ENCODE data around the gene NDUFA8. TPM values are rescaled to one million over a fixed set of nuclear protein-coding genes. Genes with fewer than 3 reads are reported as not detected.

The NDUFA8 gene
- total RNA-seq, 1 experiment from 2014 or later, result 42.7 TPM

DNA sequence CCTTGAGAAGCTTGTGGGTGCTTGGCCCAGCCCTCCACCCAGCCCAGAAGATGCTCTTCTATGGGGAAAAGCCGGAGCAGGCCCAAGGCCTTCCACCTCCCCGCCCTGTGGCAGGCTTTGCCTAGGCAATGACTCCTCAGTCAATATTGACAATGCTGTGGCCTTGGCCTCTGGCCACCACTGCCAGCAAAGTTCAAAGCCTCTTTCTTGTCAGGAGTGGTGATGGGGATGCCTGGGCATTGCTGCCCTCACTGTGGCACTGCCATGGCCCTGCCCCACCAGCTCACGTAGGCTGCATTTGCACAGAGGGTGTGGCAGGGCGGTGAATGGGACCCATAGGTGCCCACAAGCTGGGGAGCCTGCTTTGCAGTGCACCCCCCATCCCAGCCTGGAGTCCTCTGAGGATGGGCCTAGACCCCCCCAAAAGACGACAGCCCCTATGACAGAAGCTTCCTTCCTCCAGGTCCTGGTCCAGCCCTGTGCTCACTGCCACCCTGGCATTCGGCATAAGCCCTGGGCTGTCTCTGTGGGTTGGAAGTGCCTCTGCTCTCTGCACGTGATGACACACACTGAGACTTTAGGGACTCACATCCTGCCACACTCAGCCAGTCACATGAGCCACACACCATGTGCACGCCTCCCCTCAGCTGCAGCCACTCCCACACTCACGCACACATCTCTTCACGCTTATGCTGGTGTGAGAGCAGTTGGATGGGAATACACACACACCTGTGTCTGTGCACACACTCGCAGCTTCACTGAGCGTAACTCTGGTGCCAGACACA, 31.2 kb upstream of the NDUFA8 start:
- Histone ChIP-seq H2AFZ (ENCODE audit: low read length) (no peak overlapping the region), H3K9me3 (ENCODE audit: low read length) (no peaks in the 10 kb centered on the region), H3K9me2 (replicated peaks; ENCODE audit: insufficient read depth, low read length) (no peaks in the 10 kb centered on the region), H4K20me1 (ENCODE audit: insufficient read depth, low read depth, low read length) (no peaks in the 10 kb centered on the region), H3K79me2 (ENCODE audit: low read length) (no peaks in the 10 kb centered on the region), H3K27me3 (ENCODE audit: low read length) (no peaks in the 10 kb centered on the region), H3K4me3 (ENCODE audit: low read length) (no peak overlapping the region), H3K36me3 (ENCODE audit: insufficient read depth, low read length) (no peaks in the 10 kb centered on the region), H3K4me2 (ENCODE audit: low read depth, low read length, poor library complexity, severe bottlenecking) (no peak overlapping the region), H3K4me1 (ENCODE audit: low read length) (no peaks in the 10 kb centered on the region), H3K9ac (ENCODE audit: low read length) (no peak overlapping the region), H3K27ac (ENCODE audit: low read length) (no peak overlapping the region)
- DNase-seq, result no peak

DNA sequence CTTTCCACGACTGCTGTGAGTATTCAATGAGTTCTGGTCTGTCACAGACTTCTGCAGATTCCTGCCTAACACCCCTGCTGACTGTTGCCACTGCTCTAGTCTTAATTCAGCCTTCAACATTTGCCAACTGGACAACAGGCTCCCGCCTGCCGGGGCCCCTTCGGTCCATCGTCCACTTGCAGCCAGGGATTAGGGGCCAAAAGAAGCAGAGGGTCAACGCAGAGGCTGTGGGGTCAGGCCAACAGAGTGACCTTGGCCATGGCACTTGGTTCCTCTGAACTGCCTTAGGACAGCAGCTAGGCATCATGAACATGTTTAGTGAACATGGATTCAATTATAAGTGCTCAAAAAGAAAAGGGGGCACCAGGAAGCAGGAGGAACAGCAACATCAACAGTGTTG, 28.8 kb upstream of the NDUFA8 start:
- no peaks in the 10 kb centered on the region for H3K36me3 ChIP-seq (ENCODE audit: insufficient read depth, low read length)
- no peaks in the 10 kb centered on the region for H3K9me3 ChIP-seq (ENCODE audit: low read length)
- no peaks in the 10 kb centered on the region for H3K9me2 ChIP-seq (replicated peaks; ENCODE audit: insufficient read depth, low read length)
- DNase-seq, result no peak
- H3K4me2 ChIP-seq (ENCODE audit: low read depth, low read length, poor library complexity, severe bottlenecking), result no peak overlapping the region
- H3K9ac ChIP-seq (ENCODE audit: low read length), result no peak overlapping the region
- H4K20me1 ChIP-seq (ENCODE audit: insufficient read depth, low read depth, low read length), result no peaks in the 10 kb centered on the region
- H3K79me2 ChIP-seq (ENCODE audit: low read length), result no peaks in the 10 kb centered on the region
- H2AFZ ChIP-seq (ENCODE audit: low read length), result no peak overlapping the region
- H3K4me3 ChIP-seq (ENCODE audit: low read length), result no peak overlapping the region
- no peak overlapping the region for H3K27ac ChIP-seq (ENCODE audit: low read length)
- H3K27me3 ChIP-seq (ENCODE audit: low read length), result no peaks in the 10 kb centered on the region
- no peaks in the 10 kb centered on the region for H3K4me1 ChIP-seq (ENCODE audit: low read length)

DNA sequence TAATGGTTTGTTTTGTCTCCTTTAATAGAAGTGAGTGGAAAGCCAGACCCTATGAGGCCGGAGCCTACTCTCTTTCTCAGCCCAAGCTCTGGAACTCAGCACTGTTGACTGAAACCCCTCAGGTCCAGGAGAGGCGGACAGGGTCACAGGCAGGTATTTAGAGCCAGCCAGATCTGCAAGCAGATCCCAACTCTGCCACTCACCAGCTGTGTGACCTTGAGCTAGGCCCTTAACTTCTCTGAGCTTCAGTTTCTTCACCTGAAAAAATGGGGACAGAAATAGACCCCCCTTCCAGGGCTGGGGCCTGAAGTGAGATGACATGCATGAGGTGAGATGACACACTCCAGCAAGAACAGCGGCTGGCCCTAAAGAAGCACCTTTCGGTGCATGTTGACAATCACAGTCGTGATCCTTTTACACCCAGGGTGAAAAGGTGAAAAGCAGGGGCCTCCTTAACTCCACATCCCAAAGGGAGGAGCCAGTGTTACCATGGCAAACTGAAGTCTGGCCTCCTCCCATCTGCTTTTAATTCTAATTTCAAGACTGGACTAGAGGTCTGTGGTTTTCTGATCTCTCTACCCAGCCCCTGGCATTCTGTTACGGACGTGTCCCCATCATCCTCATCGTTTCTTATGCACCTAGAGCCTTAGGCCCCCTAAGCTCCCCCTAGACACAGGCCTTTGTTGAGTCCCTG, 27.3 kb upstream of the NDUFA8 start:
- no peak overlapping the region for H3K27ac ChIP-seq (ENCODE audit: low read length)
- no peak overlapping the region for H3K9ac ChIP-seq (ENCODE audit: low read length)
- no peak overlapping the region for H3K4me2 ChIP-seq (ENCODE audit: low read depth, low read length, poor library complexity, severe bottlenecking)
- H3K9me2 ChIP-seq (replicated peaks; ENCODE audit: insufficient read depth, low read length), result no peaks in the 10 kb centered on the region
- no peaks in the 10 kb centered on the region for H3K4me1 ChIP-seq (ENCODE audit: low read length)
- no peaks in the 10 kb centered on the region for H3K36me3 ChIP-seq (ENCODE audit: insufficient read depth, low read length)
- H3K9me3 ChIP-seq (ENCODE audit: low read length), result no peaks in the 10 kb centered on the region
- no peaks in the 10 kb centered on the region for H4K20me1 ChIP-seq (ENCODE audit: insufficient read depth, low read depth, low read length)
- DNase-seq, result no peak
- no peaks in the 10 kb centered on the region for H3K79me2 ChIP-seq (ENCODE audit: low read length)
- H2AFZ ChIP-seq (ENCODE audit: low read length), result no peak overlapping the region
- no peaks in the 10 kb centered on the region for H3K27me3 ChIP-seq (ENCODE audit: low read length)
- no peak overlapping the region for H3K4me3 ChIP-seq (ENCODE audit: low read length)

DNA sequence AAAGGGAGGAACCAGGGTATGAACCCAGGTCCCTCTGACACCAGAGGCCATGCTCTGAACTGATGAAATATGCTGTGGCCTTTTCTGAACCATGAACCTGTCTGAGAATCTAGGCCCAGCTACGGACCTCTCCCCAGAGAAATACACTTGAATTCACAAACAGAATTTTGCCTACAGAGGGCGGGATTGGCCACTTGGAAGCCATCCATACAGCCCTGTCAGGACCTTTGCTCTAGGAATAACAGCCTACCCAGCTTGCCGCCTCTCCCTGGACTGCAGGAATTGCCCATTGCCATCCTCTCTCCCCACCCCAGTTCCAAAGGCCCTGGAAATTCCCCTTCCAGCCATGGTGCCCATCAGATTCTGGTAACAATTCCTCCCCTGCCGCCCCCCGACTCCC, 26.7 kb upstream of the NDUFA8 start:
- Histone ChIP-seq H2AFZ (ENCODE audit: low read length) (no peak overlapping the region), H3K27ac (ENCODE audit: low read length) (no peak overlapping the region), H4K20me1 (ENCODE audit: insufficient read depth, low read depth, low read length) (no peaks in the 10 kb centered on the region), H3K4me2 (ENCODE audit: low read depth, low read length, poor library complexity, severe bottlenecking) (no peak overlapping the region), H3K4me3 (ENCODE audit: low read length) (no peak overlapping the region), H3K4me1 (ENCODE audit: low read length) (no peaks in the 10 kb centered on the region), H3K9me3 (ENCODE audit: low read length) (no peaks in the 10 kb centered on the region), H3K9ac (ENCODE audit: low read length) (no peak overlapping the region), H3K79me2 (ENCODE audit: low read length) (no peaks in the 10 kb centered on the region), H3K27me3 (ENCODE audit: low read length) (no peaks in the 10 kb centered on the region), H3K9me2 (replicated peaks; ENCODE audit: insufficient read depth, low read length) (no peaks in the 10 kb centered on the region), H3K36me3 (ENCODE audit: insufficient read depth, low read length) (no peaks in the 10 kb centered on the region)
- no peak for DNase-seq

DNA sequence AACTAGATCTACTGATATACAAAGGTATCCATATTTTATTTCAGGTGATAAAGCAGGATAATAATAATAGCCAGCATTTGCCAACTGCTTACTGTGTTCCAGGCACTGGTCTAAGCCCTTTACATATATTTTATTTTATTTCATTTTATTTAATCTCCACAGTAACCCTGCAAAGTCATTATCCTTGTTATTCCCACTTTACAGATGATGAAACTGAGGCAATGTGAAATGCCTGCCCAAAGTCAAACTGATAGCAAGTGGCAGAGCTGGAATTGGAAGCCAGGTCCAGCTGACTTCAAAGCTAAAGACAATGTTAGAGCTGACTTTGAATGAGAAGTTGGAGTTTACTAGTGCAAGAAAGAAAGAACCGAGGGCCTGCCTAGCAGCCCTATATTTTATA, 25.0 kb upstream of the NDUFA8 start:
- Histone ChIP-seq H3K27me3 (ENCODE audit: low read length) (no peaks in the 10 kb centered on the region), H3K27ac (ENCODE audit: low read length) (no peak overlapping the region), H3K9me3 (ENCODE audit: low read length) (no peaks in the 10 kb centered on the region), H4K20me1 (ENCODE audit: insufficient read depth, low read depth, low read length) (no peaks in the 10 kb centered on the region), H3K9ac (ENCODE audit: low read length) (no peak overlapping the region), H2AFZ (ENCODE audit: low read length) (no peak overlapping the region), H3K36me3 (ENCODE audit: insufficient read depth, low read length) (no peaks in the 10 kb centered on the region), H3K4me3 (ENCODE audit: low read length) (no peak overlapping the region), H3K79me2 (ENCODE audit: low read length) (no peaks in the 10 kb centered on the region), H3K4me2 (ENCODE audit: low read depth, low read length, poor library complexity, severe bottlenecking) (no peak overlapping the region), H3K4me1 (ENCODE audit: low read length) (no peaks in the 10 kb centered on the region), H3K9me2 (replicated peaks; ENCODE audit: insufficient read depth, low read length) (no peaks in the 10 kb centered on the region)
- DNase-seq, result no peak

DNA sequence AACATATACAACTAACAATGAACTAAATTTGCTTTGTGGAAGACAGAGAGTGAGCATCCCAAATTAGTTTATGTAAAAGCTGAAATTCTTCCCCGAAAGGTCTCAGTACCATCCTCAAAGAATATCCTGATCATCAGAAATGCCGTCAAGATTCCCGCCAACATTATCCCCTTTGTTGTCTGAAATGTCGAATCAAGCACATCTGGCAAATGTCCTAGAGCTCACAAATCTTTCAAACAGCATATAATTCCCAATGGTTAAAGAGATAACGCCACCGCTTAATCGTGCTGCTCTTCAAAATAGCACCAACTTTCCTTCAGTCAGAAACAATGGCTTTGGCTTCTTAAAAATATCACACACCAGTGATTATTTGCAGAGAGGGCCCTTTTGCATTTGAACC, 23.9 kb upstream of the NDUFA8 start:
- no peak overlapping the region for H3K4me3 ChIP-seq (ENCODE audit: low read length)
- no peaks in the 10 kb centered on the region for H3K4me1 ChIP-seq (ENCODE audit: low read length)
- H4K20me1 ChIP-seq (ENCODE audit: insufficient read depth, low read depth, low read length), result no peaks in the 10 kb centered on the region
- H3K9me2 ChIP-seq (replicated peaks; ENCODE audit: insufficient read depth, low read length), result no peaks in the 10 kb centered on the region
- H3K36me3 ChIP-seq (ENCODE audit: insufficient read depth, low read length), result no peaks in the 10 kb centered on the region
- no peaks in the 10 kb centered on the region for H3K27me3 ChIP-seq (ENCODE audit: low read length)
- H2AFZ ChIP-seq (ENCODE audit: low read length), result no peak overlapping the region
- no peak overlapping the region for H3K4me2 ChIP-seq (ENCODE audit: low read depth, low read length, poor library complexity, severe bottlenecking)
- H3K9ac ChIP-seq (ENCODE audit: low read length), result no peak overlapping the region
- H3K27ac ChIP-seq (ENCODE audit: low read length), result no peak overlapping the region
- no peaks in the 10 kb centered on the region for H3K9me3 ChIP-seq (ENCODE audit: low read length)
- no peak for DNase-seq
- H3K79me2 ChIP-seq (ENCODE audit: low read length), result no peaks in the 10 kb centered on the region

DNA sequence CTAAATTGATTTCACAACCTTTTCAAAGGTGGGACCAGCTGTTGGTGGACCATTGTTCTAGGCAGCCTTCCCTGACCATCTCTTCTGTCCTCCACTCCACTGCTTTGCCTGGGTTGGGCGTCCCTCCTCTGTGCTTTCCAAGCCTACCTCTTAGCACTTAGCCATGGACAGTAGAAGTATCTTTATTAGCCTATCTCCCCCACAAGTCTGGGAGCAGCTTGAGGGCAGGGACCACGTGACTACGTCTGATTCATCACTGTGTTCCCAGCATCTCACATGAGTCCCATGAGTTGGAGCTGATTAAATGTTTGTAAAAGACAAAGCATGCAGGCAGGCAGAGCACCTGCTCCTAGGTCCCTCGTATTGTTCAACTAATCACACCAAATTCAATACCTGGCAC, 21.1 kb upstream of the NDUFA8 start:
- no peak overlapping the region for H2AFZ ChIP-seq (ENCODE audit: low read length)
- no peak overlapping the region for H3K4me2 ChIP-seq (ENCODE audit: low read depth, low read length, poor library complexity, severe bottlenecking)
- H3K9me2 ChIP-seq (replicated peaks; ENCODE audit: insufficient read depth, low read length), result no peaks in the 10 kb centered on the region
- no peak overlapping the region for H3K4me3 ChIP-seq (ENCODE audit: low read length)
- H3K27me3 ChIP-seq (ENCODE audit: low read length), result no peaks in the 10 kb centered on the region
- H3K9me3 ChIP-seq (ENCODE audit: low read length), result no peaks in the 10 kb centered on the region
- no peaks in the 10 kb centered on the region for H3K4me1 ChIP-seq (ENCODE audit: low read length)
- no peaks in the 10 kb centered on the region for H4K20me1 ChIP-seq (ENCODE audit: insufficient read depth, low read depth, low read length)
- DNase-seq, result no peak
- H3K27ac ChIP-seq (ENCODE audit: low read length), result no peak overlapping the region
- no peak overlapping the region for H3K9ac ChIP-seq (ENCODE audit: low read length)
- H3K36me3 ChIP-seq (ENCODE audit: insufficient read depth, low read length), result no peaks in the 10 kb centered on the region
- no peaks in the 10 kb centered on the region for H3K79me2 ChIP-seq (ENCODE audit: low read length)

DNA sequence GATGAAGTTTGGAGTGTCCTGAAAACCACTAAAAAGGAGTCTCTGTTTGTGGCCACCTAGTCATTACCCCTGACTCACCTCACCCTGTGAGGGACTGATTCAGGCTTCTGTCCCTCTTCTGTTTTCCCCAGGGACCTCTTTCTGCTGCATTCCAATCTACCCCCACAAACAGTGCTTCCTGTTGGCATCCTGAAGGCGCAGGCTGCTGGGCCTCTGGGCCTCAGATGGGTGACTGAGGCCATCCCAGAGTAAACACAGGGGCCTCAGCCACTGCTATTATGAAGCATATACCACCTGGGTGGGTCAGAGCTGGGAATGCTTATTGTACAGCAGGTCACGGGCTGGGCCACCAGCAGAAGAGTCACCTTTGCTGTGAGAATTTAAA, 20.1 kb upstream of the NDUFA8 start:
- H3K9me3 ChIP-seq (ENCODE audit: low read length), result no peaks in the 10 kb centered on the region
- no peaks in the 10 kb centered on the region for H3K27me3 ChIP-seq (ENCODE audit: low read length)
- H2AFZ ChIP-seq (ENCODE audit: low read length), result no peak overlapping the region
- H3K4me3 ChIP-seq (ENCODE audit: low read length), result no peak overlapping the region
- H3K9me2 ChIP-seq (replicated peaks; ENCODE audit: insufficient read depth, low read length), result no peaks in the 10 kb centered on the region
- no peak overlapping the region for H3K9ac ChIP-seq (ENCODE audit: low read length)
- H3K27ac ChIP-seq (ENCODE audit: low read length), result no peak overlapping the region
- DNase-seq, result no peak
- no peaks in the 10 kb centered on the region for H3K4me1 ChIP-seq (ENCODE audit: low read length)
- H3K79me2 ChIP-seq (ENCODE audit: low read length), result no peaks in the 10 kb centered on the region
- H3K4me2 ChIP-seq (ENCODE audit: low read depth, low read length, poor library complexity, severe bottlenecking), result no peak overlapping the region
- no peaks in the 10 kb centered on the region for H4K20me1 ChIP-seq (ENCODE audit: insufficient read depth, low read depth, low read length)
- no peaks in the 10 kb centered on the region for H3K36me3 ChIP-seq (ENCODE audit: insufficient read depth, low read length)
